SJSA1 (cell line): Measurements from ENCODE around the gene MAML3. TPM values are rescaled to one million over a fixed set of nuclear protein-coding genes. Genes with fewer than 3 reads are reported as not detected.
"Not testable (repeated sequence)": the region's sequence is repeated elsewhere in the genome, so short reads cannot be mapped to it uniquely, and the experiment has no call there.

Experiments
- DNase-seq, 2 experiments: peaks; one replicate each; pipeline ENCODE4 v3.0.0-alpha.2; 2015 to 2020; ENCODE audit warnings: low spot score in 2 of 2, low read depth in 1 of 2
- H3K27ac ChIP-seq: fragments of 250-450 bp; sonication (Bioruptor Pico); 2 replicates; pipeline ENCODE4 v1.5.1; 2020; ENCODE audit warnings: mild to moderate bottlenecking, moderate library complexity
- H3K27me3 ChIP-seq: fragments of 250-450 bp; sonication (Bioruptor Pico); replicated peaks from 2 replicates; pipeline ENCODE4 v1.5.1; 2020; ENCODE audit warnings: mild to moderate bottlenecking, moderate library complexity
- H3K36me3 ChIP-seq: fragments of 250-450 bp; sonication (Bioruptor Pico); 2 replicates; pipeline ENCODE4 v1.5.1; 2020; ENCODE audit warnings: mild to moderate bottlenecking
- H3K4me1 ChIP-seq: fragments of 250-450 bp; sonication (Bioruptor Pico); replicated peaks from 2 replicates; pipeline ENCODE4 v1.6.1; 2021; ENCODE audit warnings: mild to moderate bottlenecking
- H3K4me3 ChIP-seq: fragments of 250-450 bp; sonication (Bioruptor Pico); 2 replicates; pipeline ENCODE4 v1.5.1; 2020; ENCODE audit warnings: mild to moderate bottlenecking
- H3K9me3 ChIP-seq: fragments of 250-450 bp; sonication (Bioruptor Pico); replicated peaks from 2 replicates; pipeline ENCODE4 v1.5.1; 2020; ENCODE audit warnings: mild to moderate bottlenecking
- total RNA-seq: library from RNA; depleted of rRNA; stranded (reverse); fragments of >200 nt; shearing (Covaris generic); gene quantifications from 2 replicates; pipeline ENCODE4 v1.2.3, GENCODE V29; 2014

MAML3 gene
- total RNA-seq, 1 experiment from 2014 or later: 1.8 TPM

DNA sequence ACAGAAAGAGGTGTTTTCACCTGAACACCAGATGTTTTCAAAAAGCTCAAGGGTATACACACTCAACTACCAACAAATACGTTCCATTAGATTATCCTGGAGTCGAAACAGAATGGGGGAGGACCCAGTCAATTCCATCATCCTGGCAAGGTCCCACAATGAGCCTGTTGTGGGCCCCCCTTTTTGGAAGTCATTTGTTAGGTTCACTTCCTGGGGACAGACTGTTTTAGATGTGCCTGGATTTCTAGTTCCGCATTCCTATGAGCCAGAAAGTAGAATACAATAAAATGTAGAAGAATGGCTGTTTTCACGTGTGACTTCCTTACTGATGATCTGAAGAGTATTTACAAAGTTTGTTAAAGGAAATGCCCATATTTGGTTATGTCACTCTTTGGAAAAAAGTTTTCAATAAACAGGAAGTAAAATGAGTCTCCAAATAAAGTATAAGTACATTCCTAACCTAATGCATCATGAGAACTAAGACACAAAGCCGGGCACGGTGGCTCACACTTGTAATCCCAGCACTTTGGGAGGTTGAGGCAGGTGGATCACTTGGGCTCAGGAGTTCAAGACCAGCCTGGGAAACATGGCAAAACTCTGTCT is 192.5 kb downstream of the MAML3 start:
- Histone ChIP-seq H3K27me3 (no peaks in the 10 kb centered on the region), H3K36me3 (no peaks in the 10 kb centered on the region), H3K9me3 (no peaks in the 10 kb centered on the region), H3K4me1 (peaks cover 15% of the 10 kb centered on the region), H3K4me3 (no peak overlapping the region), H3K27ac (peak overlapping the region; percentile 22; the same call in 1 of the 2 replicates)
- DNase-seq: peak in 1 of 2 experiments; percentile 56

DNA sequence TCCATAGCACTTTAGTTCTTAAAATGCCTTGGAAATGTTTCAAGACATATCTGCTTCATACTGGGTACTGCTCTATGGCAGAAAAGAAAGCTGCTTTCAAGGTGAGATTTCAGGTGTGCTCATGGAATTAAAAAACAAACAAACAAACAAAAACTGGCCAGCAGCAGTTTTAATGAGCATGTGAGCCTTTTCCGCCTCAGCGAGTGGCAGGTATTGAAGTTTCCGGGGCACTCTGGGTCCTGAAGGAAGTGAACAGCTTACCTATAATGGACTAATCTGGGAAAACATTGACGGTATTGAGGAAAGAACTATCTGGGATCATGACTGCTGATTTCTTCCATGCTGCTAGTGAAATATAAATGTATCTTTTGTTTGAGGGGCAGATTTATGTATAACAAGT is 194.6 kb downstream of the MAML3 start:
- Histone ChIP-seq H3K9me3 (no peaks in the 10 kb centered on the region), H3K27me3 (no peaks in the 10 kb centered on the region), H3K27ac (no peak overlapping the region), H3K4me1 (peaks cover 15% of the 10 kb centered on the region), H3K4me3 (no peak overlapping the region), H3K36me3 (no peaks in the 10 kb centered on the region)
- DNase-seq: no peak

DNA sequence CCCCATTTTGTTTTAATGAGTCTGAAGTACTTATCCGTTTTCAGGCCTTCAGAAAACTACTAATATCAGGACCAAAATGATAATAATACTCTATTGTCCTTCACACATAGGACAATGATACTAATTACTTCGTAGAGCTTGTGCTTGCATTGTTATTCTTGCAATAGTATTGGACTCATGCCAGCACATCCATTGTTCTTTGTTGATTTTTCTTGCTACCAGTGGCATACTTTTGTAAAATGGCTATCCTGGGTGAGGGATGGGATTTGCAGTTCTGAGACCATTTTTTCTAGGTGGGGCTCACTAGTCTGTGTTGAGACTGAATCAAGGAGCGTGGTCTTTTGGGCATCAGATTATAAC is 195.3 kb downstream of the MAML3 start:
- no peak for DNase-seq
- Histone ChIP-seq H3K36me3 (no peaks in the 10 kb centered on the region), H3K27ac (no peak overlapping the region), H3K9me3 (no peaks in the 10 kb centered on the region), H3K4me1 (peaks cover 15% of the 10 kb centered on the region), H3K4me3 (no peak overlapping the region), H3K27me3 (no peaks in the 10 kb centered on the region)

DNA sequence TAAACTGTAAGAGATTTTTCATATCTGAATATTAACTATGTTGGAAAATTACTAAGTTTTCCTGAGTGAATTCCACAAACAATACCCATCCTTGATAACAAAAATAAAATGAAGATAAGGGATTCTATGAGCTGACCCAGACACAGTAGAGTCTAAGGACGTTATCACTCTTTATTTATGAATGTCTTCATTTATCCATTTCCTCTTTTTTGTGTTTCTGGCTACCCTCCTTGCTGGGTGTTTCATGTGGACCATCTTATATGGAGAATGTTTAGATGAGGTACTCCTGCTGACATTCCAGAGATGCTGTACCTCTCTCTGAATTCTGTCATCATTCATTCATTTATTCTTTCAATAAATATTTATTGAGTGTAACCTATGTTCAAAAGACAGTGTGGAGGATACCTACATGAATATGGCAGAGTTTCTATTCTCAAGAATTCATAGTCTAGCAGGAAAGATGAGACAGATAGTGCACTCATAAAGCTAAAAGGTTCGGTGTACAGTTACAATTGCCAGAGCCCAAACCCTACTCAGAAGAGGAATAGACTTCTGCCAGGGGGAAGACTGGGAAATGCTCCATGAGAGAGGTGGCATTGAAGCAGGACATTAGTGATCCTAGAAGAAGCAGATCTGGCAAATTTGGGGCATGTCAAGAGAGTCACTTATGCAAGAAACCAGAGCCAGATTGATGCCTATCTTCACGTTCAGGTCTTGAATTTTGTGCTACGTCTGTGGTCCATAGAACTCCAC is 195.8 kb downstream of the MAML3 start:
- no peaks in the 10 kb centered on the region for H3K36me3 ChIP-seq
- no peaks in the 10 kb centered on the region for H3K9me3 ChIP-seq
- DNase-seq: no peak
- peaks cover 15% of the 10 kb centered on the region for H3K4me1 ChIP-seq
- H3K27me3 ChIP-seq: no peaks in the 10 kb centered on the region
- no peak overlapping the region for H3K27ac ChIP-seq
- H3K4me3 ChIP-seq: no peak overlapping the region

DNA sequence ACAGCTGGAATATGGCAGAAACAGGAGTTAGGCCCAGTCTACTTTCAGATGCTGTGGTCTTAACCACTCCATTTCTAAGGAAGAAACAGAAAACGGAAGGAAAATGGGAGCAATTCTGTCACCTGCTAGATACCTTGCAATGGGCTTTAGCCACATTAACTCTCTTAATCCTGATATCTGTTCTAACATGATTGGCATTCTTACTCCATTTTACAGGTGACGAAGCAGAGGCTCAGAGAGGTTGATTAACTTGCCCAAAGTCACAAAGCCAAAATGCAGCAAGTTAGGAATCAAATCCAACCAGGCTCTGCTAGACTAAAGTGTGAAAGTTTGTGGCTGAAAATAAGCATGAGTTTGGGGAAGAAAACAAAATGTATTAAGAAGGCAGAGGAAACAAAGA is 196.9 kb downstream of the MAML3 start:
- Histone ChIP-seq H3K4me1 (peaks cover 16% of the 10 kb centered on the region), H3K27ac (no peak overlapping the region), H3K27me3 (no peaks in the 10 kb centered on the region), H3K36me3 (no peaks in the 10 kb centered on the region), H3K9me3 (no peaks in the 10 kb centered on the region), H3K4me3 (no peak overlapping the region)
- no peak for DNase-seq

DNA sequence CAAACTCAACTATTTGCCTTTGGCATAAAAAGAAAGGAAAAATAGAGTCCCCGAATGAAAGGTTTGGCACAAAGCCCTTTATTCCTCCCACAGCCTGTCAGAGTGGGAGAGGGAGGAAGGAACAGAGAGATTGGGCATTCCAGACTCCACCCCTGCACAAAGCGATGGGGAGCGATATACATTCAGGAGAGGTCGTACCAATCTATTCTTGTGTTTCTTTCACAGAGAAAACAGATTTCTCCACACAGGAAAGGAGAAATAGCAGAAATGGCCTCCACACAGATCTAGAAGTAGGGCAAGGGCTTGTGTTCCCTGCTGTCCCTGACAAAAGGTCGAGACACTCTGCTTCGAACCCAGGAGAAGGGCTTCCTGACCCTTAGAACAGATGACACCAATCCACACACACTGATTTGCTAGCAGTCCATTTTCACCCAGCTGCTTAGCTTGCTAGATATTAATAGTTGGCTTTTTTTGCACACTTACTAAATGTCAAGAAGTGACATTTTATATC is 197.4 kb downstream of the MAML3 start:
- H3K36me3 ChIP-seq: no peaks in the 10 kb centered on the region
- peaks cover 18% of the 10 kb centered on the region for H3K4me1 ChIP-seq
- no peaks in the 10 kb centered on the region for H3K27me3 ChIP-seq
- no peak for DNase-seq
- no peak overlapping the region for H3K27ac ChIP-seq
- H3K9me3 ChIP-seq: no peaks in the 10 kb centered on the region
- H3K4me3 ChIP-seq: no peak overlapping the region

DNA sequence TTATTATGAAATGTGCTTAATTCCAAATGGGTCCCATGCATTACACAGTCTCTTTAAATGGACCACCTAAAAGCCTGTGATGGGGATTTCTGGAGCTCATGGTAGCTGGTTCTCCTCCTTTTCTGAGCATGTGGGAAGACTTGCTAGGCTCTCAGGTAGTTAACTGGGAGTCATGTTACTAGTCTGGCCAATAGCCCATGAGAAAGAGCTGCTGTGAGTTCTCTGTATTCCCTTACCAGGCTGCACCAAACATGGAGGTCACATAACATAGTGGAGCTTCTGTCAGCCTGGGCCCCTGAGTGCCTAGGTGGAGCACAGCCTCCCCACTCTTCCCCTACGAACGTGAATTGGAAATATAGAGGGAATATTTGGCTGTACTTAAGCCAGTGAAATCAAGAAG is 198.4 kb downstream of the MAML3 start:
- Histone ChIP-seq H3K4me3 (no peak overlapping the region), H3K4me1 (peaks cover 22% of the 10 kb centered on the region), H3K36me3 (no peaks in the 10 kb centered on the region), H3K27me3 (no peaks in the 10 kb centered on the region), H3K27ac (no peak overlapping the region), H3K9me3 (no peaks in the 10 kb centered on the region)
- no peak for DNase-seq

DNA sequence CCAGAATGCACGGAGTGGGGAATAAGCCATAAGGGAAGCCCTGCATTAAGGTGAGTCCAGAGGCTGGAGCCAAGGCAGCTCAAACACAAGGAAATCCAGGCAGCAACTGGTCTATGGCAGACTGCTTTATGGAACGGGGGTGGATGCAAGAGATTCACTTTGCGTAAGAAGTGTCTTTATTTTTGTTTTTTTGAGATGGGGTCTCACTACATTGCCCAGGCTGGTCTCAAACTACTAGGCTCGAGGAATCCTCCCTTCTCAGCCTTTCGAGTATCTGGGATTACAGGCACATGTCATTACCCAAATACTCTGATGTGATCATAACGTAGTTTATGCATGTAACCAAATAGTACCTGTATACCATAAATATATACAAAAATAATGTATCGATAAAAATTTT is 199.5 kb downstream of the MAML3 start:
- H3K4me3 ChIP-seq: no peak overlapping the region
- H3K9me3 ChIP-seq: no peaks in the 10 kb centered on the region
- H3K27ac ChIP-seq: no peak overlapping the region
- H3K27me3 ChIP-seq: no peaks in the 10 kb centered on the region
- DNase-seq: no peak
- H3K36me3 ChIP-seq: no peaks in the 10 kb centered on the region
- peaks cover 30% of the 10 kb centered on the region for H3K4me1 ChIP-seq

DNA sequence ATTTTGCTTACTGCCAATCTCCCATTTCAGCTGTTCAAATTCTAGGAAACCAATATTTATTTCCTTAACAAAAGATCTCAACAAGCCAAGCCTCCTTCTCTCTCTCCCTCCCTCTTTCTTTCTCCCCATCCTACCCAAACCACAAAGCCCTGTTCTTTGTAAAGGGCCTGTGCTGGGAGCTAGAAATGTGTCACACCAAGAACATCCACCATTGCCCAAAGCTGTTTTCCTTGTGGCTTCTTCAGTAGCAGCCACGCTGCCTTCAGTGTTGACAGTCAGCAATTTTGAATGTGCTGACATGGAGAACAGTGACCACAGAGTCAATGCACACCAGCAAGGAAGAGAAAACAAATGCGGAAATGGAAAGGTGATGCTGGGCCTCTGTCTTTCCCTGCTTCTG is 203.0 kb downstream of the MAML3 start:
- Histone ChIP-seq H3K27ac (peak overlapping the region; percentile 59), H3K4me1 (peaks cover 37% of the 10 kb centered on the region), H3K27me3 (no peaks in the 10 kb centered on the region), H3K9me3 (no peaks in the 10 kb centered on the region), H3K4me3 (no peak overlapping the region), H3K36me3 (no peaks in the 10 kb centered on the region)
- DNase-seq: peak; percentile 80 to 92

DNA sequence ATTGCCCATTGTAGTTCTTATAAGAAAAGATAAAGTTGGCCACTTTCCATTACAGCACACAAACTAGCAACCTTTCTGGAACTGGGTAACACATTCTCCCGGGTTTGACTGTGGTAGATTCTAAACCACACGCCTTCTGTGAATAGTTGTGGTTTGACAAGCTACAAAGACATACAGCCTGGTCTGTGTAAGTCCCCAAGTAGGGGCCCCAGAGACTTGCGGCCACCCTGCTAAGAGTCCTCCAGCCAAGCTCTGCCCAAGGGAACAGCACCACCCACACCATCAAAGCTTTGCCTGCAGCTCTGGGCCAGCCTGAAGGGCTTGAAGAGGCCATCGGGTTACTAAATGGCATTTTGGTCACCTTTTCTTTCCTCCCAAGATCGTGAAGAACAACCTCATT is 203.4 kb downstream of the MAML3 start:
- H3K4me1 ChIP-seq: peaks cover 37% of the 10 kb centered on the region
- peak; percentile 88 to 90 for DNase-seq
- peak overlapping the region; percentile 59 for H3K27ac ChIP-seq
- no peaks in the 10 kb centered on the region for H3K36me3 ChIP-seq
- H3K27me3 ChIP-seq: no peaks in the 10 kb centered on the region
- H3K9me3 ChIP-seq: no peaks in the 10 kb centered on the region
- no peak overlapping the region for H3K4me3 ChIP-seq

DNA sequence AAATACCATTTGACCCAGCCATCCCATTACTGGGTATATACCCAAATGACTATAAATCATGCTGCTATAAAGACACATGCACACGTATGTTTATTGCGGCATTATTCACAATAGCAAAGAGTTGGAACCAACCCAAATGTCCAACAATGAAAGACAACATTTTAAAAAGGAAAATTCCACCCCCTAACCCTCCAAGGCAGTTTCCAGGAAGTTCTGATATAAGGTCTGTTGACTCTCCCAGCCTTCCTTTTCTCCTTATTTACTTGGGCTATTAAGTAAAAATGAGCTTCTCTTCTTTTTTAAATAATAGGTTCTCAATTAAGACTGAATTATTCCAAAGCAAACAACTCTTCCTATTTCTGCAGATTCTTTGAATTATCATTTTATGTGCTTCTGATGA is 209.1 kb downstream of the MAML3 start:
- H3K4me3 ChIP-seq, H3K36me3 ChIP-seq, DNase-seq, H3K9me3 ChIP-seq, H3K27ac ChIP-seq, H3K27me3 ChIP-seq: not testable (repeated sequence)
- peaks cover 20% of the 10 kb centered on the region for H3K4me1 ChIP-seq

DNA sequence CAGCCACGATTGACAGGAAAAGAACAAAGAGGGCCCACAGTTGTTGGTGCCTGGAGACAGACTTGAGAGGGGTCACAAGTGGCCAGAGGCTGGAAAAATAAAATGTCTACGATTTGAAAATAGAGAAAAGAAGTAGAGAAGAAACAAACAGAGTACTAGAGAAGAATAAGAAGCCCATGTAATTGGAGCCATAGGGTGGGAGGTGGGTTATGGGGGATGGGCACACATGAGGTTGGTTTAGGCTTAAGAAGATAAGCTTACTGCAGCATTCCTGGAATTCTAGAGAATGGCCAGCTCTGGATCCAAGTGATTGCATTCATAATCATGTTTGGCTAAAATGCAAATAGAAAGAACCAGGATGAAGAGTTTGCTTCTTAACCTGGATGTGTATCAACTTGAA is 210.7 kb downstream of the MAML3 start:
- no peak overlapping the region for H3K4me3 ChIP-seq
- no peak for DNase-seq
- no peaks in the 10 kb centered on the region for H3K36me3 ChIP-seq
- no peaks in the 10 kb centered on the region for H3K9me3 ChIP-seq
- H3K27ac ChIP-seq: no peak overlapping the region
- peaks cover 18% of the 10 kb centered on the region for H3K4me1 ChIP-seq
- no peaks in the 10 kb centered on the region for H3K27me3 ChIP-seq

DNA sequence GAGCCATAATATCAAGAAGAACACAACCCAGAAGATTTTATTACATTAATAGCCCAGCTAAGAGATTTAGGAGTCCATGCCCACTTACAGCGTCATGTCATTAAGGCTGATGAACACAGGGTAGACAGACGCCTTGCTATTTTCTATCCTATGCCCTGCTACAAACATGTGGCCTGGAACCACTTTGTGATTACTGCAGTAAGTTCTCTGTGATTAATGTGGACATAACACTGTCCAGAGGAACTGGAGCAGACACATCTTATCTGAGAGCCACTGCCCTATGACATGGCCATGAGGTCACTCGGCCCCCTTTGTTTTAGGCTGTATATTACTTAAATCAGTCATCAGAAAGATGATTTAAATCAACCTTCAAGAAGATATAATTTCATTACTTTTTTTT is 211.7 kb downstream of the MAML3 start:
- H3K9me3 ChIP-seq: no peaks in the 10 kb centered on the region
- DNase-seq: no peak
- H3K27me3 ChIP-seq: no peaks in the 10 kb centered on the region
- H3K27ac ChIP-seq: no peak overlapping the region
- H3K36me3 ChIP-seq: no peaks in the 10 kb centered on the region
- peaks cover 15% of the 10 kb centered on the region for H3K4me1 ChIP-seq
- no peak overlapping the region for H3K4me3 ChIP-seq

DNA sequence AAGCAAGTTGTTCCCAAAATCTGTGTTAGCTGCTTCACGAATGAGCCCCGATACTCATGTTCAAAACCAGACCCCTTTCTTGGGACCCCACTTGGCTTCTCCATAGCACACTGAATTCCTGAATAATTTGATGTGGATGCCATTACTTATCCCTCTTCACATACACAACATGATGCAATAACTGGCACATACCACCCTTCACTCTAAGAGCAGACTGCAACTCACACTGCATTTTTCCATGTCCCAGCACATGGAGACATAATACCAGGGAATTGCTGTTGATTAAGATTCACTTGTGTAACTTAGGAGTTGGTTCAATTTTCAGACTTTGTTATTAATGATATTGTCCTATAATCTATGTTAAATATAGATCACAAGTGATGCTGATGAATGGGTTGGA is 213.4 kb downstream of the MAML3 start:
- H3K36me3 ChIP-seq: no peaks in the 10 kb centered on the region
- no peak overlapping the region for H3K27ac ChIP-seq
- no peaks in the 10 kb centered on the region for H3K9me3 ChIP-seq
- H3K4me3 ChIP-seq: no peak overlapping the region
- 0 out of 2 replicates have a peak, but pooled peaks cover 5% of the 10 kb centered on the region for H3K4me1 ChIP-seq
- DNase-seq: no peak
- H3K27me3 ChIP-seq: no peaks in the 10 kb centered on the region
